Heart left ventricle (tissue), 13 donors: Measurements from ENCODE around the gene ZFP57.

Experiments
- POLR2A ChIP-seq, 2 donors: fragments of 450-650 bp; IDR thresholded peaks; one replicate each; pipeline ENCODE4 v1.6.1; 2017; ENCODE audit warnings: antibody characterized with exemption in 2 of 2, mild to moderate bottlenecking in 2 of 2, moderate library complexity in 2 of 2
- TF ChIP-seq, protein P1 (sequence below), 12 donors: fragments of 200-600 bp; sonication (generic) in 4 of 12; IDR thresholded peaks; one replicate each; pipeline versions ENCODE4 v1.5.0 to v1.8.0; 2018 to 2022; ENCODE audit warnings: antibody characterized with exemption in 12 of 12, mild to moderate bottlenecking in 5 of 12
- donor health status: ischemic (EF 13 %, LVEDD 7.1; RV severe dilation, severe dysfunction).
- donor health status: DM: no; HTN: yes; CAD: no.
- donor health status: DM: no; HTN: no; CAD: no.
- donor health status: ischemic (EF 25% LVEDD 6.9; RV normal size, moderate dysfunction).
- donor health status: ischemic (EF 25% LVEDD 5.7; RV mildly dilated, moderate dysfunction).
- donor health status: ischemic (EF 35%, LVEDD 5.7; RV mildly dilated, moderate dysfunction).
- donor health status: nonischemic (EF 11% LVEDD 7.7; RV severe dilation, severe dysfunction).
- donor health status: DM: yes; HTN: yes; CAD: no.
- donor health status: PGD.
- donor health status: ischemic (EF 29% LVEDD 5.4; RV normal size, mild dysfunction).
- donor health status: nonischemic (EF 23%, LVEDD 6.1; RV moderate dilation, normal function).

DNA sequence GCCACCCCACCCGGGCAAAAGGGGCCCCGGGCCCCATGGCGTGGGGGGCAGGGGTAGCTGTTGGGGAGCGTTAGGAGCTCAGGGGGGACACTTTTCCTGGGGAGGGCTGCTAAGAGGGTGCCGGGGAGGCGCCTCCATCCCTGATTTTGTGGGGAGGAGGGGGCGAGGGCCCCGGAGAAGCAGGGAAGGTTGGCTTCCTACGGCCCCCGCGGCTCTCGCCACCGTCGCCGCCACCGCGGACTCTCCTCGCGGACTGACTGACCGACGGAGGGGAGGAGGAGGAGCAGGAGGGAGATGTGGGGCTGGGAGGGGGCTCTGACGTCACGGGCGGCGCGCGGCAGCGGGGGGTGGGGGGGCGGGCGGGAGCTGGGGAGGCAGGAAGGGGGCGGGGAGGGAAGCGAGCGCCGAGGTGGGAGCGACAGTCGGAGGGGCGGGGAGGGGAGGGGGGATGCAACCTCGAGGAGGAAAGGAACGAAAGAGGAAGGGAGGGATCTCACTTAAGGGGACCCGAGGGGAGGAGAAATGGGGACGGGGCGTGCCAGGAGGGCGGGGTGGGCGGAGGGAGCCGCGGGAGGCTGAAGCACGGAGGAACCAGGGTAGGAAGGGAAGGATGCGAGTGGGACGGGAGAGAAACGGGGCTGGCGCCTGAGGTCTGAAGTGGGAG is 53.1 kb downstream of the ZFP57 start:
- TF ChIP-seq, protein P1, sequence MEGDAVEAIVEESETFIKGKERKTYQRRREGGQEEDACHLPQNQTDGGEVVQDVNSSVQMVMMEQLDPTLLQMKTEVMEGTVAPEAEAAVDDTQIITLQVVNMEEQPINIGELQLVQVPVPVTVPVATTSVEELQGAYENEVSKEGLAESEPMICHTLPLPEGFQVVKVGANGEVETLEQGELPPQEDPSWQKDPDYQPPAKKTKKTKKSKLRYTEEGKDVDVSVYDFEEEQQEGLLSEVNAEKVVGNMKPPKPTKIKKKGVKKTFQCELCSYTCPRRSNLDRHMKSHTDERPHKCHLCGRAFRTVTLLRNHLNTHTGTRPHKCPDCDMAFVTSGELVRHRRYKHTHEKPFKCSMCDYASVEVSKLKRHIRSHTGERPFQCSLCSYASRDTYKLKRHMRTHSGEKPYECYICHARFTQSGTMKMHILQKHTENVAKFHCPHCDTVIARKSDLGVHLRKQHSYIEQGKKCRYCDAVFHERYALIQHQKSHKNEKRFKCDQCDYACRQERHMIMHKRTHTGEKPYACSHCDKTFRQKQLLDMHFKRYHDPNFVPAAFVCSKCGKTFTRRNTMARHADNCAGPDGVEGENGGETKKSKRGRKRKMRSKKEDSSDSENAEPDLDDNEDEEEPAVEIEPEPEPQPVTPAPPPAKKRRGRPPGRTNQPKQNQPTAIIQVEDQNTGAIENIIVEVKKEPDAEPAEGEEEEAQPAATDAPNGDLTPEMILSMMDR (IDR thresholded peaks at IDR 0.05), result no peak
- TF ChIP-seq POLR2A (IDR thresholded peaks at IDR 0.05), result peak in 1 of 2 donors; percentile 67
